SU-DHL-6 (cell line): Measurements from ENCODE around the gene EMC10.

ENCODE experiments used
- H2AFZ ChIP-seq: fragments of 200-600 bp; sonication (generic); 2 replicates; pipeline ENCODE4 v1.6.1; 2014; ENCODE audit warnings: low read depth, mild to moderate bottlenecking, moderate library complexity, mixed read lengths, antibody characterized with exemption, low read length; ENCODE audit not compliant: severe bottlenecking
- H3F3A ChIP-seq: fragments of 200-600 bp; shearing (Covaris generic); 2 replicates; pipeline ENCODE4 v1.6.0; 2016; ENCODE audit warnings: antibody characterized with exemption, mild to moderate bottlenecking; ENCODE audit not compliant: insufficient read depth
- H3K27ac ChIP-seq: fragments of 200-600 bp; sonication (generic); 2 replicates; pipeline ENCODE4 v1.5.1; 2016; ENCODE audit warnings: low read depth, mild to moderate bottlenecking, low read length, moderate library complexity, mixed read lengths
- H3K27me3 ChIP-seq: fragments of 200-600 bp; sonication (generic), shearing (Covaris generic); 2 replicates; pipeline ENCODE4 v1.6.0; 2014; ENCODE audit warnings: mild to moderate bottlenecking, low read length
- H3K36me3 ChIP-seq: fragments of 200-600 bp; sonication (generic); 2 replicates; pipeline ENCODE4 v1.6.1; 2014; ENCODE audit warnings: mild to moderate bottlenecking, low read length, mixed read lengths
- H3K4me2 ChIP-seq: fragments of 300-600, 200-600 bp; shearing (Covaris generic), sonication (generic); 2 replicates; pipeline ENCODE4 v1.6.0; 2014; ENCODE audit warnings: low read length, low read depth, mild to moderate bottlenecking; ENCODE audit not compliant: poor library complexity, severe bottlenecking
- H3K4me3 ChIP-seq: fragments of 200-600 bp; sonication (generic); 2 replicates; pipeline ENCODE4 v1.5.1; 2014; ENCODE audit warnings: antibody characterized with exemption, low read length, mild to moderate bottlenecking, mixed read lengths; ENCODE audit not compliant: insufficient read depth, poor library complexity, severe bottlenecking
- H3K79me2 ChIP-seq: fragments of 200-600 bp; sonication (generic); 2 replicates; pipeline ENCODE4 v1.6.1; 2014; ENCODE audit warnings: mild to moderate bottlenecking, low read length, moderate library complexity; ENCODE audit not compliant: insufficient read depth
- H3K9ac ChIP-seq: fragments of 200-600 bp; sonication (generic); 2 replicates; pipeline ENCODE4 v1.7.0; 2014; ENCODE audit warnings: mild to moderate bottlenecking, low read length
- H3K9me2 ChIP-seq: fragments of 200-600 bp; sonication (generic); replicated peaks from 2 replicates; pipeline ENCODE4 v1.6.1; 2014; ENCODE audit warnings: low read length; ENCODE audit not compliant: insufficient read depth
- H3K9me3 ChIP-seq: fragments of 200-600 bp; sonication (generic); 2 replicates; pipeline ENCODE4 v1.6.1; 2014; ENCODE audit warnings: low read length, mixed read lengths; ENCODE audit not compliant: insufficient read depth
- H4K20me1 ChIP-seq: fragments of 200-600 bp; sonication (generic); 2 replicates; pipeline ENCODE4 v1.6.1; 2014; ENCODE audit warnings: low read depth, mild to moderate bottlenecking, antibody characterized with exemption, low read length, moderate library complexity, mixed read lengths
- CTCF ChIP-seq: fragments of 200-600 bp; sonication (generic); IDR thresholded peaks from one replicate; pipeline ENCODE4 v1.5.1; 2017; ENCODE audit warnings: antibody characterized with exemption, mild to moderate bottlenecking, low read length, moderate library complexity; ENCODE audit not compliant: insufficient read depth, poor library complexity, severe bottlenecking
- EZH2phosphoT487 ChIP-seq: fragments of 200-600 bp; sonication (generic), shearing (Covaris generic); conservative IDR thresholded peaks from 2 replicates; pipeline ENCODE4 v1.6.1; 2018; ENCODE audit warnings: mild to moderate bottlenecking, antibody characterized with exemption, low read length, moderate library complexity, mixed read lengths

EMC10 gene

DNA sequence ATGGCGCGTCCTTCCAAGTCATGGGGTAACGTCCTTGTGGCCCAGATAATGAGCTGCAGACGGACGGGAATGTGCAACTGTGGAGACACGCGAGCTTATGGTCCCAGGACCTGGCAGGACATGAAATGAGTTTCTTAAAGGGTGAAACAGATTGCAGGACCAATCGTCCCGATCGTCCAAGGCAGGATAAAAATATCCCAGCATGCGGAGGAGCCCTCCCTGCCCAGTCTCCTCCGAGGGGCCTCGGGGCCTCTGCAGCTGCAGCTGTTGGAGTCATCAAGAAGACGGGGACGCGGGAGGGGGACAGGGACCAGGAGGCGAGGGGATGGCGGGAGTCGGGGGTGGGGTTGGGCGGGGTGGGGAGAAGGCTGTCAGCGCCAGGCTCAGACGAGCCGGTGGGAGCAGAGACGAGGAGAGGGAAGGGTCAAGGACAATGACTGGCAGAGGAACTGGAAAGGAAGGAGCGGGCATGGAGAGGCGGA is 14.7 kb downstream of the EMC10 start:
- Histone ChIP-seq H3K9me2 (no peaks in the 10 kb centered on the region), H2AFZ (no peak overlapping the region), H3K36me3 (0 out of 2 replicates have a peak, but pooled peaks cover 3% of the 10 kb centered on the region), H3K27me3 (no peaks in the 10 kb centered on the region), H3K9me3 (peaks cover 6% of the 10 kb centered on the region; the same call in 1 of the 2 replicates), H3K27ac (no peak overlapping the region), H3K4me2 (no peak overlapping the region), H3K4me3 (no peak overlapping the region), H3K9ac (no peak overlapping the region), H3F3A (no peaks in the 10 kb centered on the region), H3K79me2 (no peaks in the 10 kb centered on the region), H4K20me1 (no peaks in the 10 kb centered on the region)
- no peak for TF ChIP-seq CTCF
- TF ChIP-seq EZH2phosphoT487 = no peak

DNA sequence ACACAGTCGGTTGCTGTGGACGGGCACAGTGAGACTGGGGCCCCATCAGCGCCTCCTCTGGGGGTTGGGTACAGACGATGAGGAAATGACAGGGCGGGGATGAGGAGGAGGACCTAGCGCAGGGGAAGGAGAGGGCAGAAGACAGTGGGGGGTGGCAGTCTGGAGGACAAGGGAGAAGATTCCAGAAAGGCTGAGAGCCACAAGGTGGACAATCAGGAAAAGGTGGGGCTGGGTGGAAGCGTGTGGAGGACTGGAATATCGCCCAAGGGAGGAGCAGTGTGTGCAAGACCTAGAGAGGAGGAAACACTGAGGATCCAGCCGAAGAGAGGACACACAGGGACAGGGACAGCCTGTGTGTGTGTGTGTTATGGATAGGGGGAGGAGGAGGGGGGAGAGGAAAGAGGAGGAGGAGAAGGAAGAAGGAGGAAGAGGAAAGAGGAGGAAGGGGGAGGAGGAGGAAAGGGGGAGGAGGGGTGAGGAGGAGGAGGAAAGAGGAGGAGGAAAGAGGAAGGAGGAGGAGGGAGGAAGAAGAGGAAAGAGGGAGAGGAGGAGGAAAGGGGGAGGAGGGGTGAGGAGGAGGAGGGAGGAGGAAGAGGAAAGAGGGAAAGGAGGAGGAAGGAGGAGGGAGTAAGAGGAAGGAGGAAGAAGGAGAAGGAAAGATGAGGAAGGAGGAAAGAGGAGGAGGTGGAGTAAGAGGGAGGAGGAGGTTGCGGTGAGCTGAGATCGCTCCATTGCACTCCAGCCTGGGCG is 16.2 kb downstream of the EMC10 start:
- Histone ChIP-seq H3K4me2 (no peak overlapping the region), H3K9ac (no peak overlapping the region)

GRCh38 chr19:50493171-50493570 is 16.9 kb downstream of the EMC10 start:
- H2AFZ ChIP-seq = no peak overlapping the region
- no peaks in the 10 kb centered on the region for H4K20me1 ChIP-seq
- no peak overlapping the region for H3K4me2 ChIP-seq
- H3K9ac ChIP-seq = no peak overlapping the region
- H3K9me3 ChIP-seq = no peaks in the 10 kb centered on the region
- no peak for TF ChIP-seq EZH2phosphoT487
- TF ChIP-seq CTCF = no peak
- H3K79me2 ChIP-seq = no peaks in the 10 kb centered on the region
- no peaks in the 10 kb centered on the region for H3F3A ChIP-seq
- no peak overlapping the region for H3K4me3 ChIP-seq
- H3K27me3 ChIP-seq = no peaks in the 10 kb centered on the region
- no peaks in the 10 kb centered on the region for H3K36me3 ChIP-seq
- no peaks in the 10 kb centered on the region for H3K9me2 ChIP-seq
- no peak overlapping the region for H3K27ac ChIP-seq

More for the DNA sequence above, 16.2 kb downstream of the EMC10 start:
- Histone ChIP-seq H4K20me1 (no peaks in the 10 kb centered on the region), H2AFZ (no peak overlapping the region), H3K4me3 (no peak overlapping the region), H3K9me3 (no peaks in the 10 kb centered on the region), H3K27me3 (no peaks in the 10 kb centered on the region), H3K9me2 (no peaks in the 10 kb centered on the region), H3K27ac (no peak overlapping the region), H3K79me2 (no peaks in the 10 kb centered on the region), H3K36me3 (no peaks in the 10 kb centered on the region), H3F3A (no peaks in the 10 kb centered on the region)
- TF ChIP-seq EZH2phosphoT487 (no peak), CTCF (no peak)
